PC-3 (cell line): ENCODE data around the gene SHROOM2. TPM values are rescaled to one million over a fixed set of nuclear protein-coding genes. Genes with fewer than 3 reads are reported as not detected.

Experiments used
- ATAC-seq: fragments of 200-7000 bp; cut with Tn5 transposase; 2 replicates; pipeline ENCODE4 v1.9.1; 2020; ENCODE audit warnings: mild to moderate bottlenecking, moderate library complexity
- BruUV-seq: library from RNA; stranded (reverse); fragments of 400-500 nt; replicated peaks from 2 replicates; lab custom pipeline; 2021; lab: Mats Ljungman, UMichigan
- CTCF ChIA-PET: fragments of 300-600 bp; sonication (Branson Sonifier 250); formaldehyde crosslinking; loops from one replicate; lab custom pipeline; 2022; ENCODE audit warnings: antibody characterized with exemption; lab: Charles Lee
- POLR2A ChIA-PET: fragments of 300-600 bp; sonication (Branson Sonifier 250); formaldehyde crosslinking; loops from one replicate; lab custom pipeline; 2022; ENCODE audit warnings: antibody characterized with exemption; ENCODE audit not compliant: unreplicated experiment; lab: Charles Lee
- DNase-seq: peaks from one replicate; pipeline ENCODE4 v3.0.0-alpha.2; 2015
- H2AFZ ChIP-seq: fragments of 300-600 bp; sonication (generic); 2 replicates; pipeline ENCODE4 v1.6.0; 2016; ENCODE audit warnings: antibody characterized with exemption, low read length
- H3F3A ChIP-seq: fragments of 300-600 bp; sonication (generic); one replicate; pipeline ENCODE4 v1.6.0; 2017; ENCODE audit warnings: antibody characterized with exemption, low read length, control low read depth, mild to moderate bottlenecking; ENCODE audit not compliant: unreplicated experiment
- H3K27ac ChIP-seq: fragments of 300-600 bp; sonication (generic); 2 replicates; pipeline ENCODE4 v1.5.1; 2016; ENCODE audit warnings: mild to moderate bottlenecking, low read length
- H3K27me3 ChIP-seq: fragments of 300-600 bp; sonication (generic); 2 replicates; pipeline ENCODE4 v1.6.1; 2016; ENCODE audit warnings: low read length, mixed read lengths
- H3K36me3 ChIP-seq: fragments of 300-600 bp; sonication (generic); 2 replicates; pipeline ENCODE4 v1.6.1; 2016; ENCODE audit warnings: low read depth, mixed run types, low read length, mixed read lengths
- H3K4me1 ChIP-seq: fragments of 300-600 bp; sonication (generic); 2 replicates; pipeline ENCODE4 v1.5.1; 2016; ENCODE audit warnings: low read length; ENCODE audit not compliant: insufficient read depth
- H3K4me2 ChIP-seq: fragments of 300-600 bp; sonication (generic); 2 replicates; pipeline ENCODE4 v1.6.0; 2016; ENCODE audit warnings: low read length
- H3K4me3 ChIP-seq: fragments of 300-600 bp; sonication (generic); 2 replicates; pipeline ENCODE4 v1.5.1; 2016; ENCODE audit warnings: mild to moderate bottlenecking, low read length, mixed read lengths
- H3K79me2 ChIP-seq: fragments of 300-600 bp; sonication (generic); 2 replicates; pipeline ENCODE4 v1.6.1; 2017; ENCODE audit warnings: low read length, mixed read lengths
- H3K9ac ChIP-seq: fragments of 300-600 bp; sonication (generic); 2 replicates; pipeline ENCODE4 v1.6.0; 2016; ENCODE audit warnings: mild to moderate bottlenecking, low read length
- H3K9me2 ChIP-seq: fragments of 300-600 bp; sonication (generic); replicated peaks from 2 replicates; pipeline ENCODE4 v1.6.1; 2016; ENCODE audit warnings: mixed run types, low read length, mixed read lengths
- H3K9me3 ChIP-seq: fragments of 300-600 bp; sonication (generic); 2 replicates; pipeline ENCODE4 v1.6.1; 2016; ENCODE audit warnings: low read length, mixed read lengths
- H4K20me1 ChIP-seq: fragments of 300-600 bp; sonication (generic); 2 replicates; pipeline ENCODE4 v1.6.1; 2016; ENCODE audit warnings: low read length, mixed read lengths
- CTCF ChIP-seq: fragments of 300-600 bp; sonication (generic); conservative IDR thresholded peaks from 2 replicates; pipeline ENCODE4 v1.5.1; 2017; ENCODE audit warnings: antibody characterized with exemption, low read depth, mild to moderate bottlenecking, low read length
- EZH2 ChIP-seq: fragments of 300-600 bp; sonication (generic); IDR thresholded peaks from one replicate; pipeline ENCODE4 v1.6.1; 2017; ENCODE audit warnings: antibody characterized with exemption, mild to moderate bottlenecking, low read length; ENCODE audit not compliant: unreplicated experiment
- EZH2phosphoT487 ChIP-seq: fragments of 300-600 bp; sonication (generic); IDR thresholded peaks from 2 replicates; pipeline ENCODE4 v1.6.1; 2018; ENCODE audit warnings: mild to moderate bottlenecking, antibody characterized with exemption, low read length, borderline replicate concordance
- intact Hi-C: fragments of 100-400 bp; cut with micrococcal nuclease; formaldehyde crosslinking; loops from 2 replicates; pipeline ENCODE4 v1.9.0; 2023
- total RNA-seq: library from RNA; depleted of rRNA; stranded (reverse); fragments of >200 nt; gene quantifications from 2 replicates; pipeline ENCODE4 v1.2.3, GENCODE V29; 2014

The SHROOM2 gene
- total RNA-seq, 1 experiment from 2014 or later = 6.5 TPM

- no peaks in the 10 kb centered on the region for H3K9me2 ChIP-seq
- intact Hi-C loops = loop anchor here (2.0 kb wide), 1 partner anchor 56 kb away; no protein-coding TSS in a partner anchor
- H4K20me1 ChIP-seq = no peaks in the 10 kb centered on the region
- H3K4me3 ChIP-seq = no peak overlapping the region
- ATAC-seq (peak; percentile 97), DNase-seq (peak; percentile 85)
- no peak overlapping the region for H3K27ac ChIP-seq
- no peaks in the 10 kb centered on the region for H3K36me3 ChIP-seq
- H3K27me3 ChIP-seq = no peaks in the 10 kb centered on the region
- no peaks in the 10 kb centered on the region for H3K79me2 ChIP-seq
- H3K9ac ChIP-seq = no peak overlapping the region
- peaks cover 9% of the 10 kb centered on the region for H3K4me1 ChIP-seq
- no TSS peak for BruUV-seq
- ChIA-PET POLR2A (no interaction called here), CTCF (no interaction called here)
- no peaks in the 10 kb centered on the region for H3K9me3 ChIP-seq
- H3K4me2 ChIP-seq = no peak overlapping the region
- TF ChIP-seq EZH2phosphoT487 (no peak), EZH2 (no peak), CTCF (no peak)
- H3F3A ChIP-seq = no peaks in the 10 kb centered on the region
- H2AFZ ChIP-seq = no peak overlapping the region
These were observed 154.2 kb downstream of the SHROOM2 start for GRCh38 chrX:9940421-9940820.

GRCh38 chrX:9942086-9942485, 155.9 kb downstream of the SHROOM2 start:
- intact Hi-C loops = no loop called here
- H2AFZ ChIP-seq = no peak overlapping the region
- H3K9ac ChIP-seq = no peak overlapping the region
- H3K79me2 ChIP-seq = no peaks in the 10 kb centered on the region
- H3F3A ChIP-seq = no peaks in the 10 kb centered on the region
- peaks cover 9% of the 10 kb centered on the region for H3K4me1 ChIP-seq
- ChIA-PET CTCF (no interaction called here), POLR2A (interaction anchor here (0.6 kb wide), 1 partner anchor 42 kb away, joined by 10 read pairs; no protein-coding TSS in a partner anchor)
- no peak overlapping the region for H3K27ac ChIP-seq
- ATAC-seq = no peak
- no peak overlapping the region for H3K4me2 ChIP-seq
- TF ChIP-seq CTCF (no peak), EZH2 (no peak), EZH2phosphoT487 (no peak)
- no TSS peak for BruUV-seq
- H3K36me3 ChIP-seq = no peaks in the 10 kb centered on the region
- DNase-seq = no peak
- H3K4me3 ChIP-seq = no peak overlapping the region
- no peaks in the 10 kb centered on the region for H4K20me1 ChIP-seq
- no peaks in the 10 kb centered on the region for H3K9me2 ChIP-seq
- no peaks in the 10 kb centered on the region for H3K27me3 ChIP-seq
- H3K9me3 ChIP-seq = no peaks in the 10 kb centered on the region

DNA sequence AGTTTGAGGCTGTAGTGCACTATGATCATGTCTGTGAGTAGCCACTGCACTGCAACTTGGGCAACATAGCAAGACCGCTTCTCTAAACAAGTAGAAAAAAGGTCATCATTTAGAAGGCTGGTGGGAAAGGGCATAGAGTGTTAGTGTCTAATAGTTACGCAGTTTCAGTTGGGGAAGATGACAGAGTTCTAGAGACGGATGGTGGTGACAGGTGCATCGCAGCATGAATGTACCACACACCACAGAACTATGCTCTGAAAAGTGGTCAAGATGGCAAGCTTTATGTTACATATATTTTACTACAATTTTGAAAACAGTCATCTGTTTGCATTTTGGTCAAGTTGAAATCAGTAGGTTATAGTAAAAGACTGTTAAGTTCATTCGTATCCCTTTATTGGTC, 157.2 kb downstream of the SHROOM2 start:
- Histone ChIP-seq H3K9me2 (no peaks in the 10 kb centered on the region), H3K9ac (no peak overlapping the region), H3K4me1 (peaks cover 9% of the 10 kb centered on the region), H3K4me3 (no peak overlapping the region), H3K9me3 (no peaks in the 10 kb centered on the region), H3K36me3 (no peaks in the 10 kb centered on the region), H3K27ac (no peak overlapping the region), H3F3A (no peaks in the 10 kb centered on the region), H2AFZ (no peak overlapping the region), H4K20me1 (no peaks in the 10 kb centered on the region), H3K27me3 (no peaks in the 10 kb centered on the region), H3K4me2 (no peak overlapping the region), H3K79me2 (no peaks in the 10 kb centered on the region)
- TF ChIP-seq EZH2 (no peak), CTCF (no peak), EZH2phosphoT487 (no peak)
- ATAC-seq = no peak
- ChIA-PET POLR2A (no interaction called here), CTCF (no interaction called here)
- BruUV-seq = no TSS peak
- intact Hi-C loops = no loop called here
- no peak for DNase-seq
